NOMO-1 treated with dmso at 0.1 percent for 144 hours (cell line): ENCODE results near the gene CCDC9.
"Not testable (repeated sequence)": the region's sequence is repeated elsewhere in the genome, so short reads cannot be mapped to it uniquely, and the experiment has no call there.

ENCODE experiments used
- DNase-seq: peaks from one replicate; lab custom pipeline; 2025; ENCODE audit not compliant: unreplicated experiment; lab: John Stamatoyannopoulos, UW

The CCDC9 gene

DNA sequence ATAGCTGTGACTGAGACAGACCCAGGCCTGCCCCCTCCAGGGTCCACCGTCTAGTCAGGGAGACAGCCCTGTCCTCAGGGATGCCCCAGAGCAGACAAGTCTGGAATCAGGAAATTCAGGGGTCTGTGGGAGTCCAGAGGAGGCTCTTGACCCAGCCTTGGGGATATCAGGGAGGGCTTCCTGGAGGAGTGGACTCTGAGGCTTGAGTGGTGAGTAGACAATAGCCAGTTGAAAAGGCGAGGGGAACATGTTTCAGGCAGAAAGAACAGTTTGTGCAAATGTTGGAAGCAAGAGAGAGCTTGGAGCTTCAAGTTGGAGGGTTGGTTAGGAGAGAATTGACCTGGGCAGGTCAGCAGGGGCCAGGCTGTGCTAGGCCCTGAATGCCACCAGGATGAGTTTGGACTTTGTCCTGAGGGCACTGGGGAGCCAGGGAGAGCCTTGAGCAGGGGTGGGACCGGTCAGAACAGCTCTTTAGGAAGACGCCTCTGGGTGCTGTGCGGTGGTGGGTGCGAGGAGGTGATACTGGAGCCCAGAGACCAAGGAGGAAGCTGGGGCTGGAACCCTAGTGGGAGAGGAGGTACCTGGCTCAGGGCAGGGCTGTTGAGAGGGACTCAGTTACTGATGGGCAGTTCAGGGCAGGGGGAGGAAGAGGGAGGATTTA lies 2.7 kb downstream of the CCDC9 start:
- no peak for DNase-seq

DNA sequence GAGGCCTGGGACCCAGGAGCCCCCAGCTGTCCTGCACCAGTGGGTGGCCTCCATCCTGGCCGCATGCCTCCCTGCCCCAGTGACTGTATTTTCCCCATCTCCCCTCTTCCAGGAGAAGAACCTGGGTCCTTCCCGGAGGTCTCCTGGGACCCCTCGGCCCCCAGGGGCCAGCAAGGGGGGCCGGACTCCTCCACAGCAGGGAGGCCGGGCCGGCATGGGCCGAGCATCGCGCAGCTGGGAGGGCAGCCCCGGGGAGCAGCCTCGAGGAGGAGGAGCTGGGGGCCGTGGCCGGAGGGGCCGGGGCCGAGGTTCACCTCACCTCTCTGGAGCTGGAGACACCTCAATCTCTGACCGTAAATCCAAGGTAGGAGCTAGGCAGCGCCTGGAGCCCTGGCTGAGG lies 4.2 kb downstream of the CCDC9 start:
- no peak for DNase-seq

DNA sequence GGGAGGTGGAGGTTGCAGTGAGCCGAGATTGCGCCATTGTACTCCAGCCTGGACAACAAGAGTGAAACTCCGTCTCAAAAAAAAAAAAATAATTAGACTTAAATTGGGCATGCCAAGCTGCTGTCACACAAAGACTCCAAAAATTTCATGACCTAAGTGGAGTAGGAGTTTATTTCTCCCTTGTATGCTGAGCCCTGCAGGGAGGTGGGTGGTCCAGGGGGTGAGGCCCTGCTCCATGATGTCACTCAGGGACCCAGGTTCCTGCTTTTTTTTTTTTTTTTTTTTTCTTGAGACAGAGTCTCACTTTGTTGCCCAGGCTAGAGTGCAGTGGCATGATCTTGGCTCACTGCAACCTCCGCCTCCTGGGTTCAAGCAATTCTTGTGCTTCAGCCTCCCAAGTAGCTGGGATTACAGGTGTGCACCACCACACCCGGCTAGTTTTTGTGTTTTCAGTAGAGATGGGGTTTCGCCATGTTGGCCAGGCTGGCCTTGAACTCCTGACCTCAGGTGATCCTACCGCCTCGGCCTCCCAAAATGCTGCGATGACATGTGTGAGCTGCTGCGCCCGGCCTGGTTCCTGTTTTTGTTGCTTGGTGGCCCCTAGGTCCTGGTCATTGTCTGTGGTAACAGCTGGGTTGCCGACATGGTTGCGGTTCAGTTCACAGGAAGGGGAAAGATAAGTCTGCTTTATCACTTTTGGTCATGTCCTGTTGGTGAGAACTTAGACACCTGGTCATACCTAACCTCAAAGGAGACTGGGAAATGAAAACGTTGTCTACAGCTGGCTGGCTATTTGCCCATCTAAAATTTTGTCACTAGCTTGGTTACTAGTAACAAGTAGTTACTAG lies 5.8 kb downstream of the CCDC9 start:
- peak; percentile 36 for DNase-seq

DNA sequence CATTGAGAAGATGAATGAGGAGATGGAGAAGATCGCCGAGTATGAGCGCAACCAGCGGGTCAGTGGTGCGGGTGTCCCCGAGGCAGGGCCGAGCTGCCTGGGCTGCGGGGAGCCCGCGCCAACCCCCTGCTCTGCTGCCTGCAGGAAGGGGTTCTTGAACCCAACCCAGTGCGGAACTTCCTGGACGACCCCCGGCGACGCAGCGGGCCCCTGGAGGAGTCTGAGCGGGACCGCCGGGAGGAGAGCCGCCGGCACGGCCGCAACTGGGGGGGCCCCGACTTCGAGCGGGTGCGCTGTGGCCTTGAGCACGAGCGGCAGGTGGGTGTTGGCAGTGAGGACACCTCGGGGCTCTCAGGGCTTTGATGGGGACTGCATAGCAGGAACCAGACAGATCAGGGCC lies 8.3 kb downstream of the CCDC9 start:
- no peak for DNase-seq

GRCh38 chr19:47266401-47266941 lies 10.1 kb downstream of the CCDC9 start:
- no peak for DNase-seq

DNA sequence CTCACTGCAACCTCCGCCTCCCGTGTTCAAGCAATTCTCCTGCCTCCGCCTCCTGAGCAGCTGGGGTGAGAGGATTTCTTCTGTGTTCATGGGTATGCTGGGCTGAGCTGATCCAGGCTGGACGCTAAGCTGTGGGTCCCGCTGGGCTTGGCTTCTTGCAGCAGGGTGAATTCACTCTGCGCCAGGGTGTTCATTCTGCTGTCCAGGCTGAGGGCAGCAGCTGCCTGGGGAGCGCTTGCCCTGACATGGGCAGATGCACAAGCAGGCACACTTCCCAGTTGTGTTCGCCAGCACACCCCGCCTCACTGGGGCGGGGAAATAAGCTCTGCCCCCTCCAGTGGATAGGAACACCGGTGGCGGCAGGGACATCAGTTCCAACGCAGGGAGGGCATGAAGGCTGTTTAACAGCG lies 11.0 kb downstream of the CCDC9 start:
- DNase-seq, result no peak

- no peak for DNase-seq
These were observed 11.7 kb downstream of the CCDC9 start for GRCh38 chr19:47268028-47268427.

GRCh38 chr19:47269596-47269995 lies 13.3 kb downstream of the CCDC9 start:
- no peak for DNase-seq

DNA sequence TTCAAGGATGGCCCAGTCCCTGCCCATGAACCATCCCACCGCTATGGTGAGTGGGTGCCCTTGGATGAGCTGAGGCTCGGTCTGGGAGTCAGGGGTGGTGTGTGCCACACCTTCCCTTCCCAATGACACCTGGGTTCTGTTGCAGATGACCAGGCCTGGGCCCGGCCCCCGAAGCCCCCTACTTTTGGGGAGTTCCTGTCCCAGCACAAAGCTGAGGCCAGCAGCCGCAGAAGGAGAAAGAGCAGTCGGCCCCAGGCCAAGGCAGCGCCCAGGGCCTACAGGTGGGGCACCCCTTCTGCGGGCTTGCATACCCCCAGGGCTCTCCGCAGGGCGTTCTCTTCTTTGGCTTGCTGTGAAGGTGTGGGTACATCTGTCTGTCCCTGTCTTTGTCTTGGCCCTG lies 14.1 kb downstream of the CCDC9 start:
- DNase-seq, result no peak

DNA sequence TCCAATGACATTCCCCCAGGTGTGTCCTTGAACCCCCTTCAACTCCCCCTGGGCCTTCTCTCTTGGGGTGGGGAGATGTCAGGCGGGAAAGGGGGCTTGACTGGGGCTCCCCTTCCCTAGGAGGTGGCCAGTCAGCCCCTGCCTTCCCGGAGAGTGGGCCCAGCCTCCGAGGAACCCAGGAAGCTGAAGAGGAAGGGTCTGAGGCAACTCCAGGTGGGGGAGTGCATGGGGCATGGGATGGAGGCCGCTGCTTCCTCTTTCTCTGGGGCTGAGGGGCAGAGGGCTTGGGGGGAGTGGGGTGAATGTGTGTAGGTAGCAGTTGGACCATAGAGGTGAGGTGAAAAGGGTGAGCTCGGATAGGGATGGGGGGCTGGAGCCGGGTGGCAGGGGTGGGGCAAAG lies 15.6 kb downstream of the CCDC9 start:
- DNase-seq, result no peak

DNA sequence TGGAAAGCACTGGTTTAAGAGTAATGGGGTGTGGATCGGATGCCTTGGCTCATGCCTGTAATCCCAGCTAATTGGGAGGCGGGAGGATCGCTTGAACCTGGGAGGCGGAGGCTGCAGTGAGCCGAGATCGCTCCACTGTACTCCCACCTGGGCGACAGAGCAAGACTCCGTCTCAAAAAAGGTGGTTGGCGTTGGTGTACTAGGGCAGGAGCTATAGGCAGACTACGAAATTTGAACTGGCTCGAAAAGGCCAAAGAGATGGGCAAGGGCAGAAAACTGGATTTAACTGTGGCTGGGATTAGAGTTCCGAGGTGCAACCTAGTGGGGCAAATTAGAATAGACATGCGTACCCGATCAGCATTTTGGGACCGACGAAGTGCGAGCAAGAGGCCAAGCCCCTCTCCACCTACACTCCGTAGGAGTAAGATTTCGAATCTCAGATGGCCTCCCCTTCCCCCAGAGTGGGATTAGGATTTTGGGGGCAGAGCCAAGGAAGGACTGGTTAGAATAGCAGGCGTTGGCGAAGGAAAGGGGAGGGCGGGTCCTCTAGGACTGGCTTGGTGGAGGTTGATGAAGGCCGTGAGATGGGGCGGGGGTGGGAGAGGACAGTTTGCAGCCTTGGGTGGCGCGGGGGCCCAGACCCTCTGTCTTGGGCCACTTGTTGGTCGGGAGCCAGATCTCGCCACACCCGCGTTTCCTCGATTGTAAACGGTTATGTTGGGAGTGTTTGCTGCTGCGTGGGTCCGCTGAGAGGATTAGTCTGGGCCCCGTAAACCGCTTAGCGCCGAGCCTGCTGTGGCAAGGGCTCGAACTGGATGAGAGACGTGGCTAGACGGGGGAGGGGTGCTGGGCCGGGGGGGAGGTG lies 16.4 kb downstream of the CCDC9 start:
- DNase-seq, result no peak

DNA sequence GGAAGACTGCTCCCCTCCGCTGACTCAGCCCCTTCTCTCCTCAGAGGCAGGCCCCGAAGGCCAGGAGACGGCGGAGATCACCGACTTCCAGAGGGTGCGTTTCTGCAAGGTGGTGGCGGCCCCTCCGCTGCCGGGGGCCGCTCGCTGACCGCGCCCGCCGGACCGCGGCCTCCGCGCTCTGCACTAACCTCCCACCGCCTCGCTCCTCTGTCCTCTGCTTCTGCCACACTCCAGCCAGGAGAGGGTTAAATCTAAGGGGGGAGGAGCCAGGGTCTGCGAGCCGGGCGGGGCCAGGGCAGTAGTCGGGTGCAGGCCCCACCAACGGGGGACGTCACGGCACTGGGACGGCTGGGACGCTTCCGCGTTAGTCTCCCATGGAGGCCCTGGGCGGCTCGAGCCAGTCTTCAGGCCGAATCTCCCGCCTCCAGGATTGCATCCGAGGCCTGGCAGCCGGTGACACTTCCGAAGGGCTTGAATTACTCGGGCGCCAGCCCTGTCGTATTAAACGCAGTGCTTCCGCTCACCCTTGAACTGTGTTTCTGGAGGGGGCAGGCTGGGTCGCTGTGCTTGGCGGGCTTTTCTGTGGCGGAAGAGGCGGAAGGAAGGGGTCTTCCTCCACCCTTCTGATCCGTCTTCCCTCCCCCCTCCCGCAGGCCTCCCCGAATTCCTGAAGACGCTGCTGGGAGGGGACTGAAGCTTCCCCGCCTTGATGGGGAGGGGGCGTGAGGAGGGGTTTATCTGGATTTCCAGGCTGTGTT lies 17.2 kb downstream of the CCDC9 start:
- DNase-seq, result peak; percentile 92

DNA sequence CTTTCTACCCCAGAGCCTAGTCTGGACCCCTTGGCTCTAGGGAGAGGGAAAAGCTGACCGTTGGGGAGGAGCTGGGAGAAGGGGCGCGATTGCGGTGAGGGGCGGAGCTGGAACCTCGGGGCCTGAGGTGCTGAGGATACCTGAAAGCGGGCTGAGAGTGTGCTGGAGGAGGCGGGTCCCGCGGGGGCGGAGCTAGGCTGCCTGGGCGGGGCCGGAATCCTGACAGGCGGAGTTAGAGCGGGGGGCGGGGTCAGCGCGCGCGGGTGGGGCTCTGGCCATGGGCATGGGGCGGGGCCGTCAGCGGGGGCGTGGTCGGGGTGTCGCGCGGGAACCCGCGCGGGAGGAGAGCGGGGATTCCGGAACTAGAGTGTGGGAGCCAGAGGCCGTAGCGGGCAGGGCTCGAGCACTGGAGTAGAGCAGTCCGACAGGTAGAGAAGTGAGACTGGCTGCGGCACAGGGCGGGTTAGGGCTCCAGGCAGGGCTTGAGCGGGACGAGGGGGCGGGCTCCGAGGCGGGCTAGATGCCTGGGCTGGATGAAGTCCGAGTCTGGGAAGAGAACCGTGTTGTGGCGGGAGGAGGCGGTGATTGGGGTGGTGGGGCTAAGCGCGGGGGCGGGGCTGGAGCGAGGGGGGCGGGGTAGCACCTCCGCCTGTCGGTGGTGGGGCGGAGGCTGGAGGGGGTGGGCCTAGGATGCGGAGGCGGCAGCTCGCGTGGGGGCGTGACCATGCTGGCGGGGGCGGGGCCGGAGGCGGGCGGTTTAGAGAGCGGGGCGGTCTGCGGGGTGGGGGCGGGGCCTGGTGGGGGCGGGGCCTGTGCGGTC lies 18.0 kb downstream of the CCDC9 start, which contains the start of gene INAFM1:
TSS of gene INAFM1 (plus strand) at position 815 of the 820 bp plus-strand sequence. CDS start 35 bp downstream, outside the sequence.
- DNase-seq, result peak; percentile 98

GRCh38 chr19:47274891-47275761 lies 18.8 kb downstream of the CCDC9 start:
- DNase-seq, result no peak

DNA sequence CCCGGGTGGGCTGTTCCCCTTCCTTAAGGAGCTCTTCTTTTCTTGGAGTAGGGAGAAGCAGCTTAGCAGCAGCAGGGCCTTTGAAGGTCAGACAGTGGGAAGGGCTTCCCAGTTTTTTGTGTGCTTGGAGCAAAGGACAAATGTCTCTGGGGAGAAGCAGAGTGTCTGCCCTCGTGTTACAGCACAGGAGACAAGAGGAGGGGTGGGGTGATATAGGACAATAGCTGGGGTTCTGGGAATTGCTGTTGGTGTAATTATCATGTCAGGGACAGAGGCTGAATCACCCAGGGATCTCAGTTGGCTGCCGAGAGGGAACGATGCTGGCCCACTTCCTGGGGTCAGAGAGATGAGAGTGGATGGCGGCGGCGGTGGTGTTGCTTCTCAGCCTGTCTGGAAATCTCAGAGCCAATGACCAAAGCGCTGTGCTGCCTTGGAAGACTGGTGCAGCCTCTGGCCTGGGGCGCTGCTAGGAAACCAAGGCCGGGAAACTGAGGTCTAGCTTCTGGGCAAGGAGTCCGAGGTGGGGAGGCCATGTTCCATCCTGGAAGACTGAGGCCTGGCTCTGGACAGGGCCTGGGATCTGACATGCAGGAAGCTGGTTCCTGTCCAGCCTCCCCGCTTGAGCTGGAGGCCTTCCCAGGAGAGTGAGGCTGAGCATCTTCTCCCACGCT lies 19.6 kb downstream of the CCDC9 start:
- DNase-seq, result no peak

DNA sequence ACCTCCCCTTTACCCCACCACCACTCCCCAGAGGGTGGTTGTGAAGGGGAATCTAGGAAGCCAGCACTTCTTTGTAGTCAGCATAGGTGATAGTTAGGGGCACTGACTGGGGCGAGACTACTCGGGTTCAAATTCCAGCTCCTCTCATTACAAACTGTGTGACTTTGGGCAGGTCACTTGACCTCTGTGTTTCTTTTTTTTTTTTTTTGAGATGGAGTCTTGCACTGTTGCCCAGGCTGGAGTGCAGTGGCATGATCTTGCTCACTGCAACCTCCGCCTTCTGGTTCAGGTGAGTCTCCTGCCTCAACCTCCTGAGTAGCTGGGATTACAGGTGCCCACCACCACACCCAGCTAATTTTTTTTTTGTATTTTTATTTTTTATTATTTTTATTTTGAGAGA lies 20.2 kb downstream of the CCDC9 start:
- not testable (repeated sequence) for DNase-seq

DNA sequence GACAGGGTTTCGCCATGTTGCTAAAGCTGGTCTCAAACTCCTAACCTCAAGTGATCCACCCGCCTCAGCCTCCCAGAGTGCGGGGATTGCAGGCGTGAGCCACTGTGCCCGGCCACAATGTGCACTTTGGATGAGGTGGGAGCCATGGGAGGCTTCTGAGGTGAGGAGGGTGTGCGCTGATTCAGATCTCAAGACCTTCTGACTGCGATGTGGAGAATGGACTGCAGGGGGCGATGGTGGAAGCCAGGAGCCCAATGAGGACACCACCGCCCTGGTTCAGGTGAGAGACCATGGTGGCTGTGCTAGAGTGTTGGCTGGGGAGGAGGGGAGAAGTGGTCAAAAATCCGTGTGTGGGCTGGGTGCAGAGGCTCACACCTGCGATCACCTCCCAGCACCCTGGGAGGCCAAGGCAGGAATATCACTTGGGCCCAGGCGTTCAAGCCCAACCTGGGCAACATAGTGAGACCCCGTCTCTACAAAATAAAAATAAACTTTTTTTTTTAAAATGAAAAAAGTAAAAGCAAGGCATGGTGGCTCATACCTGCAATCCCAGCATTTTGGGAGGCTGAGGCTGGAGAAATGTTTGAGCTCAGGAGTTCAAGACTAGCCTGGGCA lies 24.0 kb downstream of the CCDC9 start:
- DNase-seq, result no peak
